Stimulated activated naive CD8-positive, alpha-beta T cell treated with anti-CD3 and anti-CD28 coated beads, Interleukin-15, Interleukin-2, amounts not matched to agents 100 U/mL and 50 U/mL, for 24 hours (primary cell): ENCODE results near the gene CNPY1.

Source experiments
- ATAC-seq: fragments of 150-1000 bp; cut with Tn5 transposase; one replicate; pipeline ENCODE4 v1.10.0; 2021
- DNase-seq: peaks from one replicate; pipeline ENCODE4 v3.0.0; 2021

CNPY1 gene

DNA sequence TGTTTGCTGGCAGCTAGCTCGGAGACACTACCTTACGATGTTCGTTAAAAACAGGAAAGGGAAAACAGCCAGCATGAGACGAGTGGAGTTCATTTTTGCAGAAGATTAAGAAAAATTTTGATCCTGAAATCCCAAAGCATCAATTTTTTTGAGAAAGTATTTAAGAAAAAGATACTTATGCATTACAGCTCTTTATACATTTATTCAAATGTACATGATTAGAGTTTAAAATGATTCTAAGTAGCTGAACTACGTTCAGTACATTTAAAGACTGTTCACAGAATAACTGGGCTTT is 34.7 kb downstream of the CNPY1 start:
- DNase-seq (no peak), ATAC-seq (no peak)

GRCh38 chr7:155510975-155511701 is 35.2 kb downstream of the CNPY1 start:
- ATAC-seq (no peak), DNase-seq (no peak)

- ATAC-seq (no peak), DNase-seq (no peak)
These were observed 36.4 kb downstream of the CNPY1 start for GRCh38 chr7:155509725-155510551.

DNA sequence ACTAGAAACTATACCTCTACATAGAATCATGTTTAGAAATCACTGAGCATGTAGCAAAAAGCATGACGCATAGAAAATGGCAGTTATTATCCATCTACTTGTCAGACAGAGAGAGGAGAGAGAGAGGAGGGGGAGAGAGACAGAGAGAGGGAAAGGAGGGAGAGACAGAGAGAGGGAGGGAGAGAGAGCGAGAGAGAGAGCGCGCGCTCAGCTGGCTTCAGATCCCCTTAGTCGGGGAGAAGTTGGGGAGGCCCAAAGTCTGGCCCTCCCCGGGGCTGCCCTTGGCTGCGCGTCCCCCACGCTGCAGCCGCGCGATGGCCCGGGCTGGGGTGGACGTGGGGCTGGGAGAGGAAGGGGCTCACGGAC is 37.0 kb downstream of the CNPY1 start:
- ATAC-seq (no peak), DNase-seq (no peak)

DNA sequence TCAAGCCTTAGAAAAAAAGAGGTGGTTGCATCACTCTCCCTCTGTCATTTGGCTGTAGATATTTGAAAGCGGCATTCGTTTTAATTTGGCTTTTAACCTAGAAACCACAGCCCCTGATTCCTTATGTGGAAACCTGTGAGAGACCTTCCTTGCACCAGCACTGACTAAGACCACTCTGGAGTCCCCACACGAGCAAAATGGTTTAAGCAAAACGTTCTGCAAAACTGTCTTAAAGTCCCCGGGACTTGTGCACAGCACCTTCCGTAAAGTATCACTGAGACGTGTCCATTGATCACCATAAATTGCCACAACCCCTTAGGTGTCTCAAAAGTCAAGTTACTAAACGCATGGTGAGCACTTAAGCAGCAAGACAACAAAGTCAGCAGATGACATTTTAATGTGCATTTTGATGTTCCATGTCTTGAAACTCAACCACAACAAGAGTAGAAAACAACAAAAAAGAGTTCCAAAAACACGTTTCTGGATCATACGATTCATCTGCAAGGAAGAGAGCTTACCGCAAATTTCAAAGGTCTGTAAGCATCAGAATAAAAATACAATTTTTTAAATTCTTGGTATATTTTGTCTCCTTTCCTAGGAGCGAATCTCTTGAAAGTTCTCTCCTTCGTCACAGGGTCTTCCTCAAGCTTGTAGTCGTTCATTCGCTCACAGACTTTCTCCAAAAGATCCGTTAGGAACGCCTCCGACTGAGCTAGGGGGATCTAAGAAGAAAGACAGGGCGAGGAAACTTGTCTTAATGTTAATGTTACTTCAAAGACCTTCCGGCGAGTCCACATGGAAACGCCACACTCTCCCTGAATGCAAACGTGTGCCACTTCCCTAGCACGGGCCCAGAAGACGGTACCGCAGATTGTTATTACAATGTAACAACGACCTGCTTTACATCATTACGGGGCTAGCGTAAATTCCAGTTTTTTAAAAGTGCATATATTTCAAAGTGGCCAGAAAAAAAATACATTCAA is 37.7 kb downstream of the CNPY1 start:
- DNase-seq (no peak), ATAC-seq (no peak)

DNA sequence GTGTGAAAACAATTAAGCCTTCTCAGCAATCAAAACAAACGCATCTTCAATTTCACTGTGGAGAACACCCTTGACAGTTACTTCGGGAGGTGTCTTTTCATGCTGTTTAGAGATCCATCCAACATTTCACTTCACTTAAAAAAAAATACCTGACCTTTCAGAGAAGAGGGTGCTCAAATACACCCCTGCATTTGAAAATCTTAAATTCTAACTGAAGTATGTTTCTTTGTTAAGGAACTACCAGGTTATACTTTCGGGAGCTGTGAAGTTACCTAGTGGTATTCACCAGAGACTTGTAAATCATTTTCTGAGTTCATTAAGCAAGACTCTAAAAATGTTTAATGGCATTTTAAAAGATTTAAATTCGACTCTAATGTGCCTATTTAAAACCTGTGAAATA is 38.8 kb downstream of the CNPY1 start:
- ATAC-seq (no peak), DNase-seq (no peak)

DNA sequence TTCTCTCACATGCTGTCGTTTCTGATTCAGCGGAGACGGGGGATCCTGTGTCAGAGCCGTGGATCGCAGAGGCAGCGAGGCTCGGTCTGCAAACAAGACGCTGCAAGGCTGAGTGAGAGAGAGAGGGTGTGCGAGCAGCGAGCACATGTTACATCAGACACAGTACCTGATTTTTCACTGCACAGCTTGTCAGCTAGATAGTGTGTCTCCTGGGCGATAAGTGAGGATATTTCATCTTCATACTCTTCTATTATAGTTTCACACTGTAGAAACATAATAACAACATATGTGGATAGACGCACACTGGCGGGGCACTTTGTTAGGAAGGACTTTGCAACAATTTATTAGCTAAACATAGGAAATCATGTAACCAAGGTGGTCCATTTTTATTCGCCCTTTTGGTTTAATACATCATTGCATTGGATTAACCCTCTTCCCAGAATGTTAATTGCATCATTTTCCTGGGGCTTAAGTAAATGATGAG is 39.5 kb downstream of the CNPY1 start:
- no peak for ATAC-seq
- DNase-seq, result no peak

GRCh38 chr7:155505422-155505793 is 41.0 kb downstream of the CNPY1 start:
- DNase-seq, result no peak
- no peak for ATAC-seq

GRCh38 chr7:155497149-155497901 is 49.0 kb downstream of the CNPY1 start:
- DNase-seq (no peak), ATAC-seq (no peak)

DNA sequence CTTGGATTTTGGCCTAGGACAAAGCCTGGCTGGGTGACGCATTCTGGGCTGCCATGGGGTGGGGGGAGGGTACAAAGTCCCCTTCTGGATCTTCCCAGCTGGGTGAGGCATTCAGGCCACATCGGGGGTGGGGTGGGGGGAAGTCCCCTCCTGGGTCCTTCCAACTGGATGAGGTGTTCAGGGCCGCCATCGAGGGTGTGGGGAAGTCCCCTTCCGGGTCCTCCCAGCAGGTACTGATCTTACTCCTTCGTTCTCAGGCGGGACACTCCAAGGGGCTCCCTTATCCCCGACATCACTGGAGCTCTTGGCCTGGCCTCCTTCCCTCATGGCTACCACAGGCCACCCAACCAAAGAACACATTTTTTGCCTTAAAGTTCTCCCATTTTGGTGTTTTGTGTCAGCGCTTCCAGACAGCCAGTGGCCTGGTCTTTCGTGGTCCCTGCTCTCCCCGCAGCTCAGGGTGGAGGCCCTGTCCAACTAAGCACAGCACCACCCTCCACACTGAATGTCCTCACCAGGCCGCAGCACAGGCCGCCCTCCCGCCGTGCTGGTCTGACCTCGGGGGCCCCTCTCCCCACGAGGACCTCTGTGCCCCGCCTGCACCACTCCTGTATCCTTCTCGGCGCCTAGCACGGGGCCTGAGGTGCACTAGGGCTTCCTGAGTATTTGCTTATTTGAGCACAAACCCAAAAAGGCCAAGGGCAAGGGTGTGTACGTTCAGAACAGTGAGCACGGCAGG is 49.9 kb downstream of the CNPY1 start:
- no peak for DNase-seq
- no peak for ATAC-seq

GRCh38 chr7:155495440-155496248 is 50.7 kb downstream of the CNPY1 start:
- ATAC-seq (no peak), DNase-seq (no peak)

DNA sequence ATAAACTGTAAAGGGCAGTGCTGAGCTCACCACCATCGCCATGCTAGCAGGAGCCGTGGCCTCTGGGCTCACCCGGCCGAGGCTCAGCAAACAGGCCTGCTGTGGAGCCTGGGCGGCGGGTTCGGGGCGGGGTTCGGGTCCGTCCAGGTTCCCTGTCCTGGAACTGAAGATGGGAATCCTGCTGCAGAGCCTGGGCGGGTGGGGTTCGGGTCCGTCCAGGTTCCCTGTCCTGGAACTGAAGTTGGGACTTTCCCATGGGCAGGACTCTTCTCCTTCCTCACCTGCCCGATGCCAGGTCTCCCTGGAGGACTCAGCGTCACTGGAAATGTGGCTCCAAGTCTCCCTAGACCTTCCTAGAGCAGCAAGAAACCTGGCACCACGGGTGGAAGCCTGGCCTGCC is 51.8 kb downstream of the CNPY1 start:
- ATAC-seq (no peak), DNase-seq (no peak)

GRCh38 chr7:155493744-155494538 is 52.4 kb downstream of the CNPY1 start:
- ATAC-seq, result no peak

DNA sequence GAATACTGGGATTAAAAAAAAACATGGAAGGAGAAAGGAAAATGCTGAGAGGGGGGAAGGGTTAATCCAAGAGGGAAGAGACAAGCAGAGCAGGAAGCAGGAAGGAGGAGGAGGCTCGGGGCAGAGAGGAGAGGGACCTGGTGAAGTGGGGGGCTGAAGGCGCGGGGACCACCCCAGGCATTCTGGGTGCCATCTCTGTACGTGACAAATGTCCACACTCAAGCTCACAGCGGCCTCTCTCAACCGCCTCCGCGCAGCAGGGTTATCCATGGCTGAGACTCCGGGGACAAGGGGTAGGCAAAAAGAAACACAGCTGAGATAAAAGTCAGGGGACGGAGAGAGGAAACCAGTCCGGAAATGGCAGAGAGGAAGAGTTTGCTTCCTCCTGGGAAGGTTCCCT is 54.5 kb downstream of the CNPY1 start:
- ATAC-seq (no peak), DNase-seq (no peak)

More at GRCh38 chr7:155493744-155494538, 52.4 kb downstream of the CNPY1 start:
- no peak for DNase-seq

GRCh38 chr7:155490697-155491628 is 55.4 kb downstream of the CNPY1 start:
- ATAC-seq, result peak; percentile 65
- DNase-seq, result peak; percentile 53

DNA sequence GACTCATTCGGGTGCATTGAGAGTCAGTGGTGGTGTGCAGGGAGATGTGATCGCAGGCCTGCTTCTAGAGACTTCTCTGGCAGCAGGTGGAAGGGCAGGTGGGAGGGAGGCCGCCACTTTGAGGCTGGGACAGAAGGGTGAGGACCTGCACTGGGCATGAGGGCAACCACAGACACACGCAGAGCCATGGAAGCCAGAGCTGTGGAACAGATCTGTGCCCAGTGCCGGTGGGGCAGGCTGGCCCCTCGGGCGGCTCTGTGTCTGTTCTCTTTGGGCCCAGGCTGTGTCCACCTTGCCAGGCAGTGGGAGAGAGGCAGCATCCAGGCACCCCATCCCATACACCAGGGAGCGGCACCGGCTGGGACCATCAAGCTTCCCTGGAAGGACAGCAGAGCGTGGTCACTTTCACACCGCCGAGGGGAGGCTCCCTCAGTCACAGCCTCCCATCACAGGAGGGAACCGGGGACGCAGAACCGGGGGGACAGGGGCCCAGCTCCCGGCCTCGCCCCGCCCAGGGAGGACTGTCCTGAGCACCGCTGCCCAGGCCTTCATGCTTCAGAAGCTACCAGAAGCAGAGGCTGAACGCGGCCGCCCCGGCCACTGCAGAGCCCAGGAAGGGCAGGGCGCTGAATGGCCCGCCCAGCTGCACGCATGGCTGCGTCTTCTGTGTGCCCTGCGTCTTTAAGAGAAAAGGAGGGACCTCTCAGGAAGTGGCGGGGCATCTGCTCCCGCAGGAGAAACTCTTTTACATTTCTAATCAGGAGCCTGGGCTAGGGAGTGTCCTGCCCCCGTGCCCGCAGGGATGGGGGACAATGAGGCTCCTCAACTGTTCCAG is 56.3 kb downstream of the CNPY1 start:
- no peak for ATAC-seq
- no peak for DNase-seq

DNA sequence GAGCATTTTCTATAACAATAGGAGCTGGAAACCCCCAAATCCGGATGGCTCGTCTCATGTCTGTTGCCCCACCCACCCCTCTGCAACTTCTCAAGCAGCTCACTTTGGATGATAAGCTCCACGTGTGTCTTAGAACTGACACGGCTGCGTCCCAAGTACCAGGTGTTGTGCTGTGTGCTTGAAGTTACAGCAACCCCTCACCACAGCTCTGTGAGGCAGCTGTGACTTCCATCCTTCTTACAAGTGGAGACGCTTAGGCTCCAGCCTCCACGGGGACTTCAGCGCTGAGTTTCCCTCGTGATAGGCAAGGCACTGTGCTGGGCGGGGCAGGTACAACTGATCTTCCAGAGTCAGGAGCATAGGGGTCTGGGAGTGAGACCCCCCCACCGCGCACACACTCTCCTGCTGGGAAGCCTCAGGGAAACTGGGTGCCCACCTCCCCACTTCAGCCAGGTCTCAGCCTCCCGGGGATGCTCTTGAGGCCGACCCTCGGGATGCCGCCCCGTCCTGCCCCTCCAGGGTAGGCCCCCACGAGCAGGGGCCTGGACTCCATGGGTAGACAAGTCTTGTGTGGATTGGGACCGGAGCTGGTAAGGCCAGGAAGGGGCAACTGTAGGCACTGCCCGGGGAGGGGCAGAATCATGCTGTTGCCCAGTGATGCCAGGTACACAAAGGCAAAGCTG is 57.1 kb downstream of the CNPY1 start:
- DNase-seq (no peak), ATAC-seq (no peak)
